HG03196 (cell line): ENCODE data around the gene EIF3L.
A peak's percentile ranks its signal among the peaks of the same experiment; 100 is the strongest.

Experiments used
- ATAC-seq: cut with Tn5 transposase; IDR thresholded peaks from one replicate; pipeline ENCODE4 v1.9.1; 2021; ENCODE audit not compliant: unreplicated experiment

The EIF3L gene

GRCh38 chr22:37904572-37905533 lies 55.6 kb downstream of the EIF3L start:
- ATAC-seq: no peak

GRCh38 chr22:37905534-37906363 lies 56.5 kb downstream of the EIF3L start, which contains the start of gene MICALL1:
MICALL1 (plus strand) TSS chr22:37906297; CDS start chr22:37906423, 126 bp downstream.
- peak; percentile 67 for ATAC-seq

GRCh38 chr22:37906364-37907008 lies 57.3 kb downstream of the EIF3L start:
- ATAC-seq: no peak

GRCh38 chr22:37907036-37907954 lies 58.1 kb downstream of the EIF3L start:
- no peak for ATAC-seq

GRCh38 chr22:37909766-37910165 lies 60.5 kb downstream of the EIF3L start:
- ATAC-seq: no peak

- ATAC-seq: no peak
Measured at GRCh38 chr22:37910890-37911672, 61.9 kb downstream of the EIF3L start.

- no peak for ATAC-seq
Measured at GRCh38 chr22:37911697-37912096, 62.5 kb downstream of the EIF3L start.

GRCh38 chr22:37912171-37912570 lies 63.0 kb downstream of the EIF3L start:
- no peak for ATAC-seq

GRCh38 chr22:37913233-37913721 lies 64.1 kb downstream of the EIF3L start:
- ATAC-seq: no peak

- ATAC-seq: no peak
Measured at GRCh38 chr22:37916311-37916710, 67.1 kb downstream of the EIF3L start.

- ATAC-seq: no peak
Measured at GRCh38 chr22:37917874-37918548, 68.8 kb downstream of the EIF3L start.

GRCh38 chr22:37918580-37919270 lies 69.5 kb downstream of the EIF3L start:
- no peak for ATAC-seq

- ATAC-seq: no peak
Measured at GRCh38 chr22:37920126-37920525, 70.9 kb downstream of the EIF3L start.

GRCh38 chr22:37922191-37922590 lies 73.0 kb downstream of the EIF3L start:
- no peak for ATAC-seq

GRCh38 chr22:37923927-37924326 lies 74.7 kb downstream of the EIF3L start:
- ATAC-seq: no peak

GRCh38 chr22:37924386-37925065 lies 75.3 kb downstream of the EIF3L start:
- ATAC-seq: no peak

- no peak for ATAC-seq
Measured at GRCh38 chr22:37925330-37925729, 76.1 kb downstream of the EIF3L start.
